Measurements from ENCODE around the gene CFAP61. TPM values are rescaled to one million over a fixed set of nuclear protein-coding genes. Genes with fewer than 3 reads are reported as not detected.
A peak's percentile ranks its signal among the peaks of the same experiment; 100 is the strongest.

Gene CFAP61
- total and polyA plus RNA-seq, 8 donors = 0.95 to 5.3 (median 3.2) TPM; not detected in 1

GRCh38 chr20:20360464-20360863 is 308.1 kb downstream of the CFAP61 start:
- Histone ChIP-seq H3K9me3 (no peaks in the 10 kb centered on the region), H3K4me3 (no peak overlapping the region), H3K27me3 (peaks cover 52 to 72% of the 10 kb centered on the region in 2 donors), H3K27ac (no peak overlapping the region), H3K36me3 (no peaks in the 10 kb centered on the region), H3K4me1 (peaks cover 8 to 30% of the 10 kb centered on the region in 2 donors)
- ATAC-seq = peak; percentile 97
- TF ChIP-seq CTCF (IDR thresholded peaks at IDR 0.05) = peak; percentile 62 to 78
- intact Hi-C loops (cut with DNase I) = loop anchor here in 1 of 2 donors (10.0 kb wide), 1 partner anchor 204 kb away; no protein-coding TSS in a partner anchor
- peak in 1 of 4 donors; percentile 74 for DNase-seq

- H3K9me3 ChIP-seq = no peaks in the 10 kb centered on the region
- no peak for ATAC-seq
- peaks cover 8 to 41% of the 10 kb centered on the region in 2 donors for H3K4me1 ChIP-seq
- H3K4me3 ChIP-seq = no peak overlapping the region
- H3K27me3 ChIP-seq = peaks cover 76 to 97% of the 10 kb centered on the region in 2 donors
- intact Hi-C loops (cut with DNase I) = loop anchor here in 1 of 2 donors (10.0 kb wide), 1 partner anchor 202 kb away; no protein-coding TSS in a partner anchor
- no peak for TF ChIP-seq CTCF (IDR thresholded peaks at IDR 0.05)
- DNase-seq = peak in 1 of 4 donors; percentile 55
- H3K27ac ChIP-seq = no peak overlapping the region
- no peaks in the 10 kb centered on the region for H3K36me3 ChIP-seq
These were observed 310.6 kb downstream of the CFAP61 start for GRCh38 chr20:20362774-20363433.

GRCh38 chr20:20363434-20363798 is 311.1 kb downstream of the CFAP61 start:
- no peak overlapping the region for H3K4me3 ChIP-seq
- H3K36me3 ChIP-seq = no peaks in the 10 kb centered on the region
- no peak for TF ChIP-seq CTCF (IDR thresholded peaks at IDR 0.05)
- H3K4me1 ChIP-seq = peaks cover 8 to 45% of the 10 kb centered on the region in 2 donors
- intact Hi-C loops (cut with DNase I) = loop anchor here in 1 of 2 donors (10.0 kb wide), 1 partner anchor 201 kb away; no protein-coding TSS in a partner anchor
- no peak overlapping the region for H3K27ac ChIP-seq
- ATAC-seq (no peak), DNase-seq (no peak)
- no peaks in the 10 kb centered on the region for H3K9me3 ChIP-seq
- H3K27me3 ChIP-seq = peaks cover 80 to 100% of the 10 kb centered on the region in 2 donors

GRCh38 chr20:20363799-20364592 is 311.7 kb downstream of the CFAP61 start:
- TF ChIP-seq CTCF (IDR thresholded peaks at IDR 0.05) = no peak
- Histone ChIP-seq H3K27me3 (peaks cover 86 to 100% of the 10 kb centered on the region in 2 donors), H3K27ac (no peak overlapping the region), H3K4me1 (peaks cover 8 to 51% of the 10 kb centered on the region in 2 donors), H3K4me3 (no peak overlapping the region), H3K36me3 (no peaks in the 10 kb centered on the region), H3K9me3 (no peaks in the 10 kb centered on the region)
- ATAC-seq = no peak
- intact Hi-C loops (cut with DNase I) = loop anchor here in 1 of 2 donors (10.0 kb wide), 1 partner anchor 201 kb away; no protein-coding TSS in a partner anchor
- peak in 1 of 4 donors; percentile 67 for DNase-seq

All from left lung (tissue), 10 donors.